ENCODE data around the gene IFNA14. TPM values are rescaled to one million over a fixed set of nuclear protein-coding genes. Genes with fewer than 3 reads are reported as not detected.
"Not testable (repeated sequence)": the region's sequence is repeated elsewhere in the genome, so short reads cannot be mapped to it uniquely, and the experiment has no call there.

Gene IFNA14
- total and polyA plus RNA-seq, 8 donors, result not detected

GRCh38 chr9:21251190-21251589 is 11.4 kb upstream of the IFNA14 start:
- no peak overlapping the region for H3K4me3 ChIP-seq
- no peaks in the 10 kb centered on the region for H3K9me3 ChIP-seq
- no peak for FAIRE-seq
- DNase-seq, result no peak
- TF ChIP-seq CTCF (IDR thresholded peaks at IDR 0.05), result no peak
- no peak for ATAC-seq
- intact Hi-C loops (cut with DNase I), result no loop called here
- H3K4me1 ChIP-seq, result peaks cover 0 to 4% (median 0%) of the 10 kb centered on the region in 3 donors
- WGBS, 2 donors, result 12 to 15% methylated on average over 1 of the region's 1 CpG
- H3K36me3 ChIP-seq, result no peaks in the 10 kb centered on the region
- no peaks in the 10 kb centered on the region for H3K27me3 ChIP-seq
- H3K27ac ChIP-seq, result no peak overlapping the region

- DNase-seq (no peak), FAIRE-seq (no peak), ATAC-seq (no peak)
- Histone ChIP-seq H3K9me3 (no peaks in the 10 kb centered on the region), H3K27ac (no peak overlapping the region), H3K4me1 (no peaks in the 10 kb centered on the region), H3K36me3 (no peaks in the 10 kb centered on the region), H3K4me3 (no peak overlapping the region), H3K27me3 (no peaks in the 10 kb centered on the region)
- intact Hi-C loops (cut with DNase I), result no loop called here
- TF ChIP-seq CTCF (IDR thresholded peaks at IDR 0.05), result no peak
- WGBS, 2 donors, result 35 to 45% methylated on average over 2 of the region's 2 CpGs
Measured at GRCh38 chr9:21244836-21245235, 5.0 kb upstream of the IFNA14 start.

GRCh38 chr9:21236360-21236714 is 3.5 kb downstream of the IFNA14 start:
- 5 to 12% methylated on average over 1 of the region's 1 CpG for WGBS, 2 donors
- FAIRE-seq; intact Hi-C loops (cut with DNase I): not testable (repeated sequence)

GRCh38 chr9:21235468-21236359 is 4.1 kb downstream of the IFNA14 start:
- H3K4me3 ChIP-seq; H3K27ac ChIP-seq; H3K4me1 ChIP-seq; H3K9me3 ChIP-seq; H3K27me3 ChIP-seq; H3K36me3 ChIP-seq; intact Hi-C loops (cut with DNase I): not testable (repeated sequence)
- DNase-seq (peak in 2 of 6 donors; percentile 23 to 25), FAIRE-seq (peak; percentile 41), ATAC-seq (peak; percentile 56 to 82 (median 80))
- peak in 3 of 4 donors; percentile 7 to 25 (median 8) for TF ChIP-seq CTCF (IDR thresholded peaks at IDR 0.05)
- WGBS, 2 donors, result 25 to 30% methylated on average over 8 of the region's 8 CpGs

More at GRCh38 chr9:21236360-21236714, 3.5 kb downstream of the IFNA14 start:
- ATAC-seq, H3K4me3 ChIP-seq, DNase-seq, H3K27me3 ChIP-seq, H3K36me3 ChIP-seq, H3K27ac ChIP-seq, H3K4me1 ChIP-seq, H3K9me3 ChIP-seq: not testable (repeated sequence)

- H3K27ac ChIP-seq, result no peak overlapping the region
- 61 to 73% methylated on average over 4 of the region's 4 CpGs for WGBS, 2 donors
- no peaks in the 10 kb centered on the region for H3K36me3 ChIP-seq
- H3K4me3 ChIP-seq, result no peak overlapping the region
- DNase-seq, result no peak
- no peak for TF ChIP-seq CTCF (IDR thresholded peaks at IDR 0.05)
- H3K4me1 ChIP-seq, result no peaks in the 10 kb centered on the region
- intact Hi-C loops (cut with DNase I), result no loop called here
- ATAC-seq, result no peak
- no peaks in the 10 kb centered on the region for H3K9me3 ChIP-seq
- no peak for FAIRE-seq
- no peaks in the 10 kb centered on the region for H3K27me3 ChIP-seq
Measured at GRCh38 chr9:21234153-21234687, 5.6 kb downstream of the IFNA14 start.
